GM08714 (cell line): Measurements from ENCODE around the gene CHAC1.

Source experiments
- H3K4me3 ChIP-seq: fragments of 200-500 bp; sonication (Bioruptor generic); 2 replicates; pipeline ENCODE4 v1.5.1; 2014; ENCODE audit warnings: mild to moderate bottlenecking, low read length, inconsistent platforms
- ZNF274 ChIP-seq: IDR thresholded peaks from 2 replicates; pipeline ENCODE4 v1.6.1; 2012; ENCODE audit warnings: mild to moderate bottlenecking, low read depth, low read length

CHAC1 gene, protein sequence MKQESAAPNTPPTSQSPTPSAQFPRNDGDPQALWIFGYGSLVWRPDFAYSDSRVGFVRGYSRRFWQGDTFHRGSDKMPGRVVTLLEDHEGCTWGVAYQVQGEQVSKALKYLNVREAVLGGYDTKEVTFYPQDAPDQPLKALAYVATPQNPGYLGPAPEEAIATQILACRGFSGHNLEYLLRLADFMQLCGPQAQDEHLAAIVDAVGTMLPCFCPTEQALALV

DNA sequence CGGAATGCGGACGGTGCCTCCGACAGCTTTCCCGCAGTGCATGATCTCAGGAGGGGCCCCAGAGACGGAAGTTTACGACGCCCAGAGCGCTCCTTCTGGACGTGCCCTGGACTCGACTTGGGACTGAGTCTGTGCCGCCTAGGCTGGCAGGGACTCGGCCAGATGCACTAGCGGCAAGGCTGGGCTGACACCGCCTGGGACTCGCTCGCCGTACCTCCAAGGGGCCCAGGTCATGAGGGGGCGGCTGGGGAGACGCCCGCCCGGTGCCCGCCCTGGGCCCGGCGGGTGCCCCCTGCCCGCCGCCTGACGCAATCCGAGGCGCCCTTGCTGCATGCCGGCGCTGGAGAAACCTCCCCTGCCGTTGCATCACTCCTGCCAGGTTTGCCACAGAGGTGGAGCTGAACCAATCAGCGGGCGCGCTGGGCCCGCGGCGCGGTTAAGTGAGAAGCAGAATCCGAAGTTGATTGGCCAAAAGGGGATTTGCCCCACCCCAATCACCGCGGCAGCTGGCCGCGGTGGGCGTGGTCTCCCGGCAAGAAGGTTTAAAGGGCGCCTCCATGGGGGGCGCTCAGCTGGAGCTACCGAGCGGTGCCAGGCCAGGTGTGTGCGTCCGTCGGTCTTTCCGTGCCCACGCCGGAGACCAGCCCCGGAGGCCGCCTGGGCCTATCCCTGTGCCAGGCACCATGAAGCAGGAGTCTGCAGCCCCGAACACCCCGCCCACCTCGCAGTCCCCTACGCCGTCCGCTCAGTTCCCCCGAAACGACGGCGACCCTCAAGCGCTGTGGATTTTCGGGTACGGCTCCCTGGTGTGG, at the start of gene CHAC1:
CHAC1 (plus strand) TSS at position 571 of the 812 bp plus-strand sequence; CDS start at position 684, 113 bp downstream.
- H3K4me3 ChIP-seq: peak within 1 kb of the TSS; percentile 59; the same call in 1 of the 2 replicates
- no peak for TF ChIP-seq ZNF274

DNA sequence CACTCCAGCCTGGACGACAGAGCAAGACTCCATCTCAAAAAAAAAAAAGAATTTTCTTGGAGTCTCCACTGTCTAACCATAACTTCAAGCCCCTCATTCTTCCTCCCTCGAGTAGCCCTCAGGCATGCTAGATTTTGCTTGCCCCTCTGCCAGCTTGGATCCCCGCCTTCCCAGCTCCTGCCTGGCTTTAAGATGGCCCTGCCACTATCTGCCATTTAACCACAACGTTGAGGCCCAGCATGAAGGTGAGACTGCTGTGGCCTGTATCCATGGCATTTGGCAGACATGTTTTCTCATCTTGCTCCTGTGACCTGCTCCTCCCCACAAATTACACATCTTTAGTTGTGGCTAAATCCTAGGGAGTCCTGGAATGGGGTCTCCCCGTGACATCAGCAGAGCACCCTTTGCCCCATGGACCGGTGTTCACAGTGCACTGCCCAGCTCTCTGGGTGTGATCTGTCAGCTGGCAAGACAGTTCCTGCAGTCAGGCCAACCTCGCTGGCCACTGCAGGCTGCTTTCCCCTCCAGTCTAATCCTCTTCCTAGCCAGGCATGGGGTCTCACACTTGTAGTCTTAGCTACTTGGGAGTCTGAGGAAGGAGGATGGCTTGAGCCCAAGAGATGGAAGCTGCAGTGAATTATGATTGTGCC, 48.6 kb upstream of the CHAC1 start:
- no peak overlapping the region for H3K4me3 ChIP-seq
- TF ChIP-seq ZNF274: no peak

GRCh38 chr15:40906091-40906990, 46.9 kb upstream of the CHAC1 start:
- TF ChIP-seq ZNF274: no peak
- H3K4me3 ChIP-seq: peak overlapping the region; percentile 37; the same call in 1 of the 2 replicates

- TF ChIP-seq ZNF274: no peak
These were observed 46.1 kb upstream of the CHAC1 start for GRCh38 chr15:40906991-40907802.

GRCh38 chr15:40908095-40908494, 45.2 kb upstream of the CHAC1 start:
- H3K4me3 ChIP-seq: no peak overlapping the region

More at GRCh38 chr15:40906991-40907802, 46.1 kb upstream of the CHAC1 start:
- peak overlapping the region; percentile 37; the same call in 1 of the 2 replicates for H3K4me3 ChIP-seq

DNA sequence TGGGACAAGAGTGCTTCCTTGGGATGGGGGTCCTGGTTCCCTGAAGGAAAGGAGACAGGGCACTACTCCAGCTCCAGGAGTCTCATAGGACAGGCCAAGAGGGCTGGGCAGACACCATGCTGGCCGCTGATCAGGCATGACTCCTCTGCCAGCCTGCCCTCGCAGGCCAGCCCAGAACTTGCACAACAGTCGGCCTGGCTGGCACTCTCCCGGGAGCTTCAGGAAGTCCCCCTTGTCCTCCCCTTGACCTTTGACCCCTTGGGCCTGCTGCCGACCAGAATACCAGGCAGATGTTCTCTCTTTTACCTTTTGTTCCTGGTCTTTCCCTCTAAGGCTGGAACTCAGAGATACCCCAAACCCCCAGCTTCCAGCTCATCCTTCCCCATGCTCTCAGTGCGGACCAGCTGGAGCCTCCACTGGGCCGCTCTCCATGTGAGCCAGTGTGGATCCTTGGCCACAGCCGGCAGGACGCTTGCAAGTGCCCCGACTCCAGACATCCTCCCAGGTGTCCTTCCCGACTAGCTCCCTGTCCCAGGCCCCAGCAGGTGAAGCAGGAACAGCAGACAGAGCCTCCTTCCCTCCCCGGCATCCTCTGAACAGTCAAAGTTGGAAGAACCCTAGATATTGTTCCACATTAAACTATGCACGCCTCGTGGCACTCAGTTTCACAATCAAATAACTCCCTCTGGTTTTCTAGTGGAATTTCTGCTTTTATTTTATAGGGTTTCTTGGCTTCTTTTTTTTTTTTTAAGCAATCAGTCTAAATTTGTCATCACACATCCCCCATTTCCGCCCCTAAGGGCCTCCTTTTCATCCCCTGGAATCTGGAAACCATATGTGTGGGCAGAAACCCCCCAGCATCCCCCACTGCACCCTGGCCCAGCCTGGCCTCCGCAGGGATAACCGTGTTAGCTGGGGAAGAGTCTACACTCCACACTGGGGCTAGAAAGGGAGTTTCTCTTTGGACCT, 43.3 kb upstream of the CHAC1 start:
- no peak for TF ChIP-seq ZNF274
- no peak overlapping the region for H3K4me3 ChIP-seq

More at GRCh38 chr15:40908095-40908494, 45.2 kb upstream of the CHAC1 start:
- no peak for TF ChIP-seq ZNF274

GRCh38 chr15:40911141-40911540, 42.1 kb upstream of the CHAC1 start:
- no peak overlapping the region for H3K4me3 ChIP-seq
- no peak for TF ChIP-seq ZNF274

DNA sequence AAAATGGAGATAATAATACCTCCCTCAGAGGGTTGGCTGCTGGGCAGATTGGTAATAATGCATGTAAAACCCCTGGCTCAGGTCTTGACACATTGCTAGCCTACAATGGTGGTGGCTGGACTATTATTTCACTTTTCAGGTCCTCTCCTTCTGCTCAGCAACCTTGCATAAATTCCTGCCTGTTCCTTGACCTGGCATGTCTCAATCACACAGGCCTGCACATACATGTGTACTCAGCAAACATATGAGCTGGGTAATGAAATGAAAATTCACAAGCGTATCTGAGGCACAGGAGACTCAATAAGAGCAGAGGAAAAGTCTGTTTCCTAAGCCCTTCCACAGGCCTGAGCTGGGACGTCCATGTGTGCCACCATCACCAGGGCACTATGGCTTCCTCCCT, 41.6 kb upstream of the CHAC1 start:
- H3K4me3 ChIP-seq: no peak overlapping the region
- TF ChIP-seq ZNF274: no peak

DNA sequence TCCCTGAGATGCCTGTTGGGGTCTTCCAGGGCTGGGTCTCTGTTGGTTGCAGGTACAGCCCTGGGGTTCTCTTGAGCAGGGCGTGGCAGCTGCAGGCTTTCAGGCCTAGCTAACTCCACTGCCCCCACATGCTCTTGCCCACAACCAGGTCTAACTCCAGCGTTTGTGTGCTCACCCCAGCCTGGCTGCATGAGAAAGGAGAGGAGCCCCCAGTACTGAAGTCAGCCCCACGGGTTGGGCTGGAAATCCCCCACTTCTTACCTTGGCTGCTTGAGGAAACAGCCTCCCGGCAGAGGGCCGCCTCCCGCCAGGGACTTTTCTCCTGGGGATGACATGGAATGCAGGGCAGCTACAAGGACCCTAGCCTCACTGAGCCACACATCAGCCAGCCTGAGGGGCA, 40.8 kb upstream of the CHAC1 start:
- TF ChIP-seq ZNF274: no peak

DNA sequence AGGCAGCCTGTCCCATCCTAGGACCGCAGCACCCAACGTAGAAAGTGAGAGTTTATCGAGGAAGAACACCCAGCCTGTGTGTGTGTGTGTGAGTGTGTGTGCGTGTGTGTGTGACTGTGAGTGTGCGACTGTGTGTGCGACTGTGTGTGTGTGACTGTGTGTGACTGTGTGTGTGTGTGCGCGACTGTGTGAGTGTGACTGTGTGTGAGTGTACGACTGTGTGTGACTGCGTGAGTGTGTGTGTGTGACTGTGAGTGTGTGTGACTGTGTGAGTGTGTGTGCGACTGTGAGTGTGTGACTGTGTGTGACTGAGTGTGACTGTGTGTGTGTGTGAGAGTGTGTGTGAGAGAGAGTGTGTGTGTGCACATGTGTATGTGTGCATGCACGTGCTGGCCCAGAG, 39.3 kb upstream of the CHAC1 start:
- no peak for TF ChIP-seq ZNF274
- no peak overlapping the region for H3K4me3 ChIP-seq

More for the DNA sequence above, 40.8 kb upstream of the CHAC1 start:
- no peak overlapping the region for H3K4me3 ChIP-seq

DNA sequence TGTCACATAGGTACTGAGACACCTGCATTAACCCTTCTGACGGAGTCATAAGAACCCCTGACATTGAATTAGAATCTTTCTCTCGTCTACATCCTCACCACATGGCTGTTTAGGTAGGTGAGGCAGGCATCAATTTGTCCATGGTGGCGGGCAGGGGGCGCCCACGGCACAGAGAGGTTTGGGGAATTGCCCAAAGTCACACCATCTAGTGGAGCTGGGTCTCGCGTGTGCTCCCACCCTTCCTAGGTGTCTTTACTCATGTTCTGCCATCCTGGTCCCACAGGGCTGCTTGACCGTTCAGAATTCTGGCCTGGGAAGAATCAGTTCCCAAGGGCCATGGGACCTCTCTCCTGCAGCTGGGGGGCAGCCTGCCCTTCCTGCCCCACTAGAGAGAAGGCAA, 38.8 kb upstream of the CHAC1 start:
- TF ChIP-seq ZNF274: no peak
- H3K4me3 ChIP-seq: no peak overlapping the region
